Colonic mucosa (tissue), 4 donors: Measurements from ENCODE around the gene CBLIF. TPM values are rescaled to one million over a fixed set of nuclear protein-coding genes. Genes with fewer than 3 reads are reported as not detected.
"Not testable (repeated sequence)": the region's sequence is repeated elsewhere in the genome, so short reads cannot be mapped to it uniquely, and the experiment has no call there.

ENCODE experiments used
- DNase-seq: peaks from one replicate; pipeline ENCODE4 v3.0.0-alpha.2; 2020
- H3K27ac ChIP-seq: fragments of 200-600 bp; one replicate; pipeline ENCODE4 v1.8.0; 2021
- H3K27me3 ChIP-seq: fragments of 200-600 bp; one replicate; pipeline ENCODE4 v1.8.0; 2021
- H3K36me3 ChIP-seq: fragments of 200-600 bp; one replicate; pipeline ENCODE4 v1.8.0; 2021
- H3K4me1 ChIP-seq: fragments of 200-600 bp; one replicate; pipeline ENCODE4 v1.8.0; 2021; ENCODE audit warnings: mild to moderate bottlenecking
- H3K4me3 ChIP-seq: fragments of 200-600 bp; one replicate; pipeline ENCODE4 v1.8.0; 2021
- H3K9ac ChIP-seq, 2 donors: one replicate each; pipeline ENCODE4 v1.7.0; 2013; ENCODE audit warnings: control low read depth in 2 of 2, low read depth in 2 of 2, low read length in 2 of 2
- H3K9me3 ChIP-seq: fragments of 200-600 bp; one replicate; pipeline ENCODE4 v1.8.0; 2021
- CTCF ChIP-seq: fragments of 200-600 bp; IDR thresholded peaks from one replicate; pipeline ENCODE4 v1.8.0; 2022; ENCODE audit warnings: antibody characterized with exemption, mild to moderate bottlenecking
- intact Hi-C: fragments of 100-400 bp; cut with DNase I; formaldehyde crosslinking; loops from one replicate; pipeline ENCODE4 v1.14.1; 2022
- total RNA-seq, 2 donors: library from RNA; stranded (reverse); fragmentation: NEBNext Ultra II Directional in 1 of 2; extraction: Animal tissue kit (Norgen Biotek cat#: 25700) in 1 of 2; gene quantifications; one replicate each; pipeline ENCODE4 v1.2.1, GENCODE V29; 2021
- donor health status: healthy.
- donor health status: DM: no; HTN: no; CAD: no.
- donor health status: DM: no; HTN: no; CAD: no.

Gene CBLIF
- under 1 TPM in 1 of 2 donors, not detected in 1; 0.48 TPM for total RNA-seq

DNA sequence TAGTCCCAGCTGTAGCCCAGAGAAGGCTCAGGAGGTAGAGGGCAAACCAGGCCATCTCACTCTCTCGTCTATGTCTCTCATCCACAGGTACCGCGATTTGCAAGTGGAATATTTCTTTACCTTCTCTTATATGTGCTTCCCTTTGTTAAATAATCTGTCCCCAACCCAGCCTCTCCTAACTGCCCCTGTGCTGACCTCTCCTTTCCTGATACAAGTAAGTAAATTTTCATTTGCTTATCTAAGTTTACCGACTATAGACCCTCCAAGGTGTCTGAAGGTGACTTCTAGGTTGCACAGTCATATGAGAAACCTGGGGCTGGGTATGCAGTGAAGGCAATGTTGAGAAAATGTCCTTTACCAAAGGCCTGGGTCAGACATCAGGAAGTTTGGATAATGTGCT lies at the start of gene CBLIF:
TSS of gene CBLIF (minus strand) at position 101 of the 400 bp plus-strand sequence. CDS start at position 55, 46 bp downstream.
- Histone ChIP-seq H3K4me3 (no peak within 1 kb of the TSS), H3K36me3 (no peaks in the 10 kb centered on the region), H3K4me1 (no peaks in the 10 kb centered on the region), H3K9me3 (no peaks in the 10 kb centered on the region), H3K27me3 (no peaks in the 10 kb centered on the region), H3K9ac (no peak within 1 kb of the TSS), H3K27ac (no peak within 1 kb of the TSS)
- intact Hi-C loops = no loop called here
- TF ChIP-seq CTCF = no peak
- DNase-seq = no peak

DNA sequence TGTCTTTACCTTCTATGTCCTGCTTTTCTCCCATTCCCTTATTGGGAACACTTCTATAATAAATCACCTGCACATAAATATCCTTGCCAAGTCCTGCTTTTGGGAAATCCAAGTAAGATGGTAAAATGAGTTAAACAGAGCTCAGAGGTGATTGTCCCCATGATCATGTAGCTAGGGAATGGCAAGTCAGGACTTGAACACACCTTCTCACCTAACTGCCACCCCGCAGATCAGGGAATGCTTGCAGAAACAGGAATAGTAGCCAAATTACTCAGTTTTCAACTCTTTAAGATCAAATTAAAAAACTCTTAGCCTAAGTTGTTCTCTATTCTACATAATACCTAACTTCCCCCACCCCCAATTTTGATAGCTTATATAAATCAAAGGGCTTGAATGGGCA lies 49.3 kb upstream of the CBLIF start:
- Histone ChIP-seq H3K9me3 (no peaks in the 10 kb centered on the region), H3K27ac (no peak overlapping the region), H3K4me1 (no peaks in the 10 kb centered on the region), H3K36me3 (no peaks in the 10 kb centered on the region), H3K9ac (no peak overlapping the region), H3K4me3 (no peak overlapping the region), H3K27me3 (no peaks in the 10 kb centered on the region)
- intact Hi-C loops = no loop called here
- DNase-seq = no peak
- no peak for TF ChIP-seq CTCF

GRCh38 chr11:59891781-59892181 lies 46.5 kb upstream of the CBLIF start:
- Histone ChIP-seq H3K27ac (no peak overlapping the region), H3K36me3 (no peaks in the 10 kb centered on the region), H3K4me1 (no peaks in the 10 kb centered on the region), H3K27me3 (no peaks in the 10 kb centered on the region), H3K9me3 (no peaks in the 10 kb centered on the region), H3K9ac (no peak overlapping the region), H3K4me3 (no peak overlapping the region)
- intact Hi-C loops = no loop called here
- DNase-seq = no peak
- TF ChIP-seq CTCF = no peak

DNA sequence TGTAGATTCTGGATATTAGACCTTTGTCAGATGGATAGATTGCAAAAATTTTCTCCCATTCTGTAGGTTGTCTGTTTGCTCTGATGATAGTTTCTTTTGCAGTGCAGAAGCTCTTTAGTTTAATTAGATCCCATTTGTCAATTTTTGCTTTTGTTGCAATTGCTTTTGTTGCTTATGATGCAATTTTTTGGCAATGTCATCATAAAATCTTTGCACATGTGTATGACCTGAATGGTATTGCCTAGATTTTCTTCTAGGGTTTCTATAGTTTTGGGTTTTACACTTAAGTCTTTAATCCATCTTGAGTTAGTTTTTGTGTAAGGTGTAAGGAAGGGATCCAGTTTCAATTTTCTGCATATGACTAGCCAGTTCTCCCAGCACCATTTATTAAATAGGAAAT lies 41.9 kb upstream of the CBLIF start:
- DNase-seq, H3K36me3 ChIP-seq, H3K9me3 ChIP-seq, H3K27me3 ChIP-seq, intact Hi-C loops, H3K4me1 ChIP-seq, H3K4me3 ChIP-seq, H3K9ac ChIP-seq, H3K27ac ChIP-seq: not testable (repeated sequence)

- TF ChIP-seq CTCF = no peak
Observed at GRCh38 chr11:59883597-59883996, 38.3 kb upstream of the CBLIF start.

DNA sequence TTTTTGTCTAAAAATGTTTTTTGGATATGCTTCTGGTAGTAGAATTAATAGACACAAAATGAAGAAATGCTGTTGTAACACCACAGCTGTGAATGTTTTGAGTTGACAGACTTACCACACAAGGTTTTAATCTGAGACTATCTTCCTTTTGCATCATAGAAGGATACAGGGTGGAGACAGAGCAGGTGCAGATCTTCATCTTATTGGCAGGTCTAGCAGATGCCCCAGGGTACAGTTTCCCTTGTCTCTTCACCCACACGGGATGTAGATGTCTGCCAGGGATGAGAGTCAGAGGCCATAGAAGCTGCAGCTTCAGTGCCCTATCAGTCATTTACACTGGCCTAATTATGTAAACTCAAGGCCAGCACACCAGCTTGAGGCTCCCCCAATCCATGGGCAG lies 34.3 kb upstream of the CBLIF start:
- no peak overlapping the region for H3K4me3 ChIP-seq
- no peak for TF ChIP-seq CTCF
- H3K4me1 ChIP-seq = no peaks in the 10 kb centered on the region
- H3K36me3 ChIP-seq = no peaks in the 10 kb centered on the region
- no peak overlapping the region for H3K27ac ChIP-seq
- H3K9ac ChIP-seq = no peak overlapping the region
- intact Hi-C loops = no loop called here
- no peaks in the 10 kb centered on the region for H3K9me3 ChIP-seq
- no peaks in the 10 kb centered on the region for H3K27me3 ChIP-seq
- DNase-seq = no peak

More at GRCh38 chr11:59883597-59883996, 38.3 kb upstream of the CBLIF start:
- no peaks in the 10 kb centered on the region for H3K27me3 ChIP-seq
- no peak overlapping the region for H3K27ac ChIP-seq
- no peak for DNase-seq
- no peaks in the 10 kb centered on the region for H3K9me3 ChIP-seq
- intact Hi-C loops = no loop called here
- H3K36me3 ChIP-seq = no peaks in the 10 kb centered on the region
- no peak overlapping the region for H3K9ac ChIP-seq
- H3K4me1 ChIP-seq = no peaks in the 10 kb centered on the region
- H3K4me3 ChIP-seq = no peak overlapping the region
